SK-N-SH (cell line): ENCODE results near the gene ATP11A. TPM values are rescaled to one million over a fixed set of nuclear protein-coding genes. Genes with fewer than 3 reads are reported as not detected.

Experiments used
- CTCF ChIA-PET: fragments of 300-600, 350-600 bp; formaldehyde crosslinking; extraction: SDS; loops from one replicate; lab custom pipeline; 2021; lab: Yijun Ruan, JAX
- POLR2A ChIA-PET: fragments of 350-600 bp; sonication (Branson Sonifier 250); formaldehyde crosslinking; extraction: SDS; loops from one replicate; lab custom pipeline; 2020; ENCODE audit warnings: antibody characterized with exemption, inconsistent platforms; lab: Yijun Ruan, JAX
- DNase-seq: peaks from one replicate; pipeline ENCODE4 v3.0.0; 2012
- H2AFZ ChIP-seq: fragments of 200-600 bp; sonication (generic); 2 replicates; pipeline ENCODE4 v1.8.1; 2016; ENCODE audit warnings: antibody characterized with exemption, mild to moderate bottlenecking, low read depth
- H3F3A ChIP-seq: fragments of 200-600 bp; sonication (generic); replicated peaks from 2 replicates; pipeline ENCODE3; 2016; ENCODE audit warnings: antibody characterized with exemption, mild to moderate bottlenecking; ENCODE audit not compliant: insufficient read depth
- H3K27ac ChIP-seq, 2 experiments: fragments of 200-500 bp in 1 of 2; fragments of 200-600 bp in 1 of 2; sonication (Bioruptor generic) in 1 of 2; sonication (generic), shearing (Covaris generic) in 1 of 2; 2 replicates each; pipeline versions ENCODE4 v1.5.1 to v1.6.1; 2014 to 2016; ENCODE audit warnings: low read depth in 2 of 2, inconsistent platforms in 1 of 2, low read length in 1 of 2, mild to moderate bottlenecking in 1 of 2, mixed read lengths in 1 of 2
- H3K27me3 ChIP-seq: fragments of 200-600 bp; sonication (generic), shearing (Covaris generic); 2 replicates; pipeline ENCODE4 v1.6.1; 2016; ENCODE audit warnings: mixed run types; ENCODE audit not compliant: insufficient read depth
- H3K36me3 ChIP-seq, 2 experiments: fragments of 200-500 bp in 1 of 2; fragments of 200-600 bp in 1 of 2; sonication (Bioruptor generic) in 1 of 2; sonication (generic) in 1 of 2; replicated peaks in 1 of 2; 2 replicates each; pipeline versions ENCODE3 to v1.5.1; 2014 to 2016; ENCODE audit warnings: low read length in 1 of 2, mild to moderate bottlenecking in 1 of 2; ENCODE audit not compliant: insufficient read depth in 2 of 2, control insufficient read depth in 1 of 2
- H3K4me1 ChIP-seq, 2 experiments: fragments of 200-500 bp in 1 of 2; fragments of 200-600 bp in 1 of 2; sonication (Bioruptor generic) in 1 of 2; sonication (generic), shearing (Covaris generic) in 1 of 2; 2 replicates each; pipeline versions ENCODE4 v1.5.1 to v1.6.1; 2014 to 2016; ENCODE audit warnings: low read depth in 1 of 2, low read length in 1 of 2, mixed run types in 1 of 2; ENCODE audit not compliant: insufficient read depth in 2 of 2, control insufficient read depth in 1 of 2
- H3K4me2 ChIP-seq: fragments of 200-600 bp; sonication (generic), shearing (Covaris generic); 2 replicates; pipeline ENCODE4 v1.6.1; 2017; ENCODE audit warnings: mixed run types
- H3K4me3 ChIP-seq, 2 experiments: fragments of 200-500 bp in 1 of 2; fragments of 200-600 bp in 1 of 2; sonication (Bioruptor generic) in 1 of 2; sonication (generic), shearing (Covaris generic) in 1 of 2; 2 replicates each; pipeline versions ENCODE4 v1.5.1 to v1.8.1; 2014 to 2016; ENCODE audit warnings: low read depth in 2 of 2, inconsistent platforms in 1 of 2, low read length in 1 of 2, mild to moderate bottlenecking in 1 of 2, mixed read lengths in 1 of 2, moderate library complexity in 1 of 2
- H3K79me2 ChIP-seq: fragments of 200-600 bp; sonication (generic); 2 replicates; pipeline ENCODE4 v1.8.1; 2017; ENCODE audit warnings: mild to moderate bottlenecking; ENCODE audit not compliant: insufficient read depth
- H3K9ac ChIP-seq: fragments of 200-600 bp; sonication (generic); 2 replicates; pipeline ENCODE4 v1.6.1; 2017; ENCODE audit warnings: mixed run types
- H3K9me2 ChIP-seq: fragments of 200-600 bp; sonication (generic); 2 replicates; pipeline ENCODE4 v1.6.1; 2017; ENCODE audit warnings: mixed run types
- H3K9me3 ChIP-seq: fragments of 200-600 bp; sonication (generic); 2 replicates; pipeline ENCODE4 v1.6.1; 2017; ENCODE audit warnings: mixed run types, mild to moderate bottlenecking, moderate library complexity
- H4K20me1 ChIP-seq: fragments of 200-600 bp; sonication (generic); 2 replicates; pipeline ENCODE4 v1.6.1; 2017; ENCODE audit warnings: mild to moderate bottlenecking, mixed run types; ENCODE audit not compliant: insufficient read depth
- CHD2 ChIP-seq: fragments of 150-350 bp; IDR thresholded peaks from 2 replicates; pipeline ENCODE4 v1.6.1; 2018; ENCODE audit warnings: low read length; ENCODE audit not compliant: partially characterized antibody
- GABPA ChIP-seq: IDR thresholded peaks from 2 replicates; pipeline ENCODE4 v1.4.0; 2012; ENCODE audit warnings: low read depth, mild to moderate bottlenecking
- GATA2 ChIP-seq: sonication (generic); formaldehyde crosslinking; IDR thresholded peaks from 2 replicates; pipeline ENCODE4 v1.5.0; 2020; ENCODE audit warnings: mild to moderate bottlenecking, missing genetic modification reagents
- MEF2A ChIP-seq: IDR thresholded peaks from 2 replicates; pipeline ENCODE4 v1.4.0; 2012; ENCODE audit warnings: low read depth, borderline replicate concordance
- POLR2AphosphoS5 ChIP-seq: IDR thresholded peaks from 2 replicates; pipeline ENCODE4 v1.6.1; 2012; ENCODE audit warnings: low read depth, low read length
- RFX5 ChIP-seq: IDR thresholded peaks from 2 replicates; pipeline ENCODE4 v1.6.1; 2012; ENCODE audit warnings: mild to moderate bottlenecking, improper control_type of control experiment, low read length
- RXRA ChIP-seq: IDR thresholded peaks from 2 replicates; pipeline ENCODE4 v1.4.0; 2012; ENCODE audit warnings: low read depth, mild to moderate bottlenecking, borderline replicate concordance
- SIN3A ChIP-seq: IDR thresholded peaks from 2 replicates; pipeline ENCODE4 v1.6.1; 2012; ENCODE audit warnings: low read depth, mild to moderate bottlenecking, low read length, moderate library complexity, borderline replicate concordance
- TAF1 ChIP-seq: IDR thresholded peaks from 2 replicates; pipeline ENCODE4 v1.6.1; 2012; ENCODE audit warnings: low read depth, mild to moderate bottlenecking, low read length, moderate library complexity, borderline replicate concordance
- TCF12 ChIP-seq: IDR thresholded peaks from 2 replicates; pipeline ENCODE4 v1.4.0; 2012
- WGBS: methylation state at CpG from one replicate; pipeline ENCODE4 v1.1.6; 2017; ENCODE audit warnings: low lambda C conversion rate; 5-methylcytosine and 5-hydroxymethylcytosine counted together
- polyA plus RNA-seq, 3 experiments: library from polyadenylated mRNA; depleted of rRNA; stranded (reverse); fragments of >200 nt; gene quantifications; 2 replicates each; pipeline ENCODE4 v1.2.3, GENCODE V29; 2012
- TF ChIP-seq, protein P1 (sequence below): IDR thresholded peaks from 2 replicates; pipeline ENCODE4; 2012
- TF ChIP-seq, protein P2 (sequence below): IDR thresholded peaks from 2 replicates; pipeline ENCODE4 v1.6.1; 2012; ENCODE audit warnings: mild to moderate bottlenecking, low read depth, low read length, moderate library complexity
- TF ChIP-seq, protein P3 (sequence below): IDR thresholded peaks from 2 replicates; pipeline ENCODE4 v1.4.0; 2012; ENCODE audit warnings: low read depth

Gene ATP11A
- polyA plus RNA-seq, 1 of the 3 experiments (the other 2 are of a cell fraction) = 4.1 TPM

DNA sequence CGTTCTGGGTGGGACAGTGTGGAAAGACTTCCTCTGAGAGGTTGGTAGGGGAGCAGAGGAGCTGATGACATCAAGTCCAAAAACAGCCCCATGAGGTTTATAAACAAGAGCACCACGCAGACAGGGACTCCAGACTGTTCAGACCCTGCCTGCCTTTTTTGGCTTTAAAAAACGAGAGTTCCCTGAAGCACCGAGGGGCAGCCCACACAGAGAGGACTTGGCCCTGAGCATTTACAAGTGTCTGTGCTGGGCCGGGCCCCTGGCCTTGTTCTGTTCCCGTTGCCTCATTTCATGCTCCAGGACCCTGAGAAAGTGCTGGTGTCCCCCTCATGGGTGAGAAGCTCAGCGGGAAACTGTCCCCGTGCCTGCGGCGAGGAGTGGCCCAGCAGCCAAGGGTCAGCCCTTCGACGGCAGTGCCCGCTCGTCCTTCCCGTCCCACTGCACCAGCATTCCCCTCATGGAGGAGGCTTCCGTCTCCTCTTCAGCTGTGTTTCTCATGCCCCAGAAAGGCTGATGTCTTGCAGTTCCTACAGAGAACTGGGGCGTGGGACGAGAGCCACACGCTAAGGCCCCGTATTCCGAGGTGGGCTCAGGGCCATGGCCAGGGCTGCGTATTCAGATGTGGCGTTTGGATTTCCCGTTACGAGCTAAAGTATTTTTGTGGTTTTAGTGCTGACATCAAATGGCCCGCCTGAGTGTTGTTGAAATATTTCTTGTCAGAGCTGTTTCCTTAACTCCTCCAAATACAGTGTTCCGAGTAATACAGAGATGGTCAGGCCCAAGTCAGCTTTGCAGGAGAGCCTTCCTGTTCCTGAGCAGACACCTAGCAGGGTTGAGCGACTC lies 93.5 kb downstream of the ATP11A start:
- Histone ChIP-seq H3K9me3 (no peaks in the 10 kb centered on the region), H3K27me3 (no peaks in the 10 kb centered on the region), H2AFZ (no peak overlapping the region), H3K4me2 (no peak overlapping the region), H3K27ac (no peak overlapping the region), H3K4me1 (peaks cover 0 to 22% of the 10 kb centered on the region in 2 experiments; a peak in 2 of 4 replicates), H3K4me3 (no peak overlapping the region), H4K20me1 (no peaks in the 10 kb centered on the region), H3K9me2 (no peaks in the 10 kb centered on the region), H3K9ac (no peak overlapping the region), H3F3A (no peaks in the 10 kb centered on the region), H3K79me2 (no peaks in the 10 kb centered on the region), H3K36me3 (no peaks in the 10 kb centered on the region)
- DNase-seq = peak; percentile 17
- WGBS = 94% methylated on average over 25 of the region's 28 CpGs
- ChIA-PET POLR2A (no interaction called here), CTCF (interaction anchor here (1.0 kb wide), 1 partner anchor 21 kb away, joined by 3 read pairs; no protein-coding TSS in a partner anchor)
- TF ChIP-seq MEF2A (no peak), RFX5 (no peak), GATA2 (CRISPR knock-in tag) (no peak), CHD2 (no peak), RXRA (no peak), POLR2AphosphoS5 (no peak), TAF1 (no peak), SIN3A (no peak), GABPA (no peak), TCF12 (no peak)
- TF ChIP-seq, protein P1, sequence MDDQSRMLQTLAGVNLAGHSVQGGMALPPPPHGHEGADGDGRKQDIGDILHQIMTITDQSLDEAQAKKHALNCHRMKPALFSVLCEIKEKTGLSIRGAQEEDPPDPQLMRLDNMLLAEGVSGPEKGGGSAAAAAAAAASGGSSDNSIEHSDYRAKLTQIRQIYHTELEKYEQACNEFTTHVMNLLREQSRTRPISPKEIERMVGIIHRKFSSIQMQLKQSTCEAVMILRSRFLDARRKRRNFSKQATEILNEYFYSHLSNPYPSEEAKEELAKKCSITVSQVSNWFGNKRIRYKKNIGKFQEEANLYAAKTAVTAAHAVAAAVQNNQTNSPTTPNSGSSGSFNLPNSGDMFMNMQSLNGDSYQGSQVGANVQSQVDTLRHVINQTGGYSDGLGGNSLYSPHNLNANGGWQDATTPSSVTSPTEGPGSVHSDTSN = no peak
- TF ChIP-seq, protein P2, sequence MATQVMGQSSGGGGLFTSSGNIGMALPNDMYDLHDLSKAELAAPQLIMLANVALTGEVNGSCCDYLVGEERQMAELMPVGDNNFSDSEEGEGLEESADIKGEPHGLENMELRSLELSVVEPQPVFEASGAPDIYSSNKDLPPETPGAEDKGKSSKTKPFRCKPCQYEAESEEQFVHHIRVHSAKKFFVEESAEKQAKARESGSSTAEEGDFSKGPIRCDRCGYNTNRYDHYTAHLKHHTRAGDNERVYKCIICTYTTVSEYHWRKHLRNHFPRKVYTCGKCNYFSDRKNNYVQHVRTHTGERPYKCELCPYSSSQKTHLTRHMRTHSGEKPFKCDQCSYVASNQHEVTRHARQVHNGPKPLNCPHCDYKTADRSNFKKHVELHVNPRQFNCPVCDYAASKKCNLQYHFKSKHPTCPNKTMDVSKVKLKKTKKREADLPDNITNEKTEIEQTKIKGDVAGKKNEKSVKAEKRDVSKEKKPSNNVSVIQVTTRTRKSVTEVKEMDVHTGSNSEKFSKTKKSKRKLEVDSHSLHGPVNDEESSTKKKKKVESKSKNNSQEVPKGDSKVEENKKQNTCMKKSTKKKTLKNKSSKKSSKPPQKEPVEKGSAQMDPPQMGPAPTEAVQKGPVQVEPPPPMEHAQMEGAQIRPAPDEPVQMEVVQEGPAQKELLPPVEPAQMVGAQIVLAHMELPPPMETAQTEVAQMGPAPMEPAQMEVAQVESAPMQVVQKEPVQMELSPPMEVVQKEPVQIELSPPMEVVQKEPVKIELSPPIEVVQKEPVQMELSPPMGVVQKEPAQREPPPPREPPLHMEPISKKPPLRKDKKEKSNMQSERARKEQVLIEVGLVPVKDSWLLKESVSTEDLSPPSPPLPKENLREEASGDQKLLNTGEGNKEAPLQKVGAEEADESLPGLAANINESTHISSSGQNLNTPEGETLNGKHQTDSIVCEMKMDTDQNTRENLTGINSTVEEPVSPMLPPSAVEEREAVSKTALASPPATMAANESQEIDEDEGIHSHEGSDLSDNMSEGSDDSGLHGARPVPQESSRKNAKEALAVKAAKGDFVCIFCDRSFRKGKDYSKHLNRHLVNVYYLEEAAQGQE = no peak
- TF ChIP-seq, protein P3, sequence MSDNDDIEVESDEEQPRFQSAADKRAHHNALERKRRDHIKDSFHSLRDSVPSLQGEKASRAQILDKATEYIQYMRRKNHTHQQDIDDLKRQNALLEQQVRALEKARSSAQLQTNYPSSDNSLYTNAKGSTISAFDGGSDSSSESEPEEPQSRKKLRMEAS = no peak
